ENCODE results near the gene SMCP.

Gene SMCP

DNA sequence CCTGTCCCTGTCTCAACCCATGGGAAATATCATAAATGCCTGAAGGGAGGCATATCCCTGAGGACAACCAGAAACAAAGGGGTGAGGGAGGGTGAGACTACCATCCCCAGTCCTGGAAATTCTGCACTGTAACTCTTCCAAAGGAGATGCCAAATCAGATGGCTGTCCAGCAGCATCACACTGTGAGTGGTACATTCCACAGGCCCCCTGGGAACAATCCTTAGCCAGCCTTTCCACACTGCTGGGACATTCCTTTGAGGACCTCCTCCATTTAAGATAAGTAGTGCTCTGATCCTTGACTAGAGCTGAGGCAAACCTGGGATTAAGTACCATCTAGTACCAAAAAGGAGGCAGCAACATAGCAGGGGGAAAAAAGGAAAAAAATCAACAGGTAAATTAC is 40.9 kb downstream of the SMCP start:
- no peak overlapping the region for H3K27ac ChIP-seq
- TF ChIP-seq CTCF (conservative IDR thresholded peaks at IDR 0.05), result no peak

GRCh38 chr1:152924191-152924590 is 46.1 kb downstream of the SMCP start:
- H3K27ac ChIP-seq, result no peak overlapping the region
- TF ChIP-seq CTCF (conservative IDR thresholded peaks at IDR 0.05), result no peak

DNA sequence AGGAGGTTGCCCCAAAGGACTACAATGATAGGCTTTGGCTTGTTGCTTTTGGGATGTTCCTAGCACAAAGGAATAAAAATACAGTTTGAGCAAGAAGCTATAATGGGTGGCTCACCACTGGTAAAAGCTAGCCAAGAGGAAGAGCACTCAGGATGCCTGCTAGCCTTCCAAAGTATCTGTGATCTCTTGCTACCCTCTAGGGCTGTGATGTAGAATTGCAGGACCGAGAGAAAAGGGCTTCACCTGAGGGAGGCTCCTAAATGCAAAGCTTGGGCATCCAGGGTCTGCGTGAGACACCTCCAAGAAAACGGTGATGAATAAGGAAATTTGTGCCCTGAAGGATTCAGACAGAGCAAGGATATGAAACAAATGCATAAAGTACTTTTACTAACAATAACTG is 48.0 kb downstream of the SMCP start:
- peak; percentile 78 for TF ChIP-seq CTCF (conservative IDR thresholded peaks at IDR 0.05)
- peak overlapping the region; percentile 35 for H3K27ac ChIP-seq

DNA sequence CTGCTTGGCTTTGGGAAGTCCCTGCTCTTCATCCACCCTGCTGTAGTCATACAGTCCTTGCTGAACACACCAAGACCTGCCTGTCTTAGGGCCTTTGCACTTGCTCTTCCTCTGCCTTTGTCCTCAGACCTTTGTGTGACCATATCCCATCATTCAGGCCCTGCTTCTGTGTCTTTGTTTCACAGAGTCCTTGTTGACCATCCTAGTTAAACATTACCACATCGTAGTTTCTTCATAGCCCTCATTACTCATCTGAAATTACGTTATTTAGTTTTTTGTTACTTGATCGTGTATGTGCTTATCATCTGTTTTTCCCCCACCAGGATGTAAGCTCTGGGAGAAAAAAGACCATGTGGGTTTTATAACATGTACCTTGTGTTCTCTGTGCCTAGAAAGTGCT is 50.5 kb downstream of the SMCP start:
- no peak overlapping the region for H3K27ac ChIP-seq
- TF ChIP-seq CTCF (conservative IDR thresholded peaks at IDR 0.05), result no peak

DNA sequence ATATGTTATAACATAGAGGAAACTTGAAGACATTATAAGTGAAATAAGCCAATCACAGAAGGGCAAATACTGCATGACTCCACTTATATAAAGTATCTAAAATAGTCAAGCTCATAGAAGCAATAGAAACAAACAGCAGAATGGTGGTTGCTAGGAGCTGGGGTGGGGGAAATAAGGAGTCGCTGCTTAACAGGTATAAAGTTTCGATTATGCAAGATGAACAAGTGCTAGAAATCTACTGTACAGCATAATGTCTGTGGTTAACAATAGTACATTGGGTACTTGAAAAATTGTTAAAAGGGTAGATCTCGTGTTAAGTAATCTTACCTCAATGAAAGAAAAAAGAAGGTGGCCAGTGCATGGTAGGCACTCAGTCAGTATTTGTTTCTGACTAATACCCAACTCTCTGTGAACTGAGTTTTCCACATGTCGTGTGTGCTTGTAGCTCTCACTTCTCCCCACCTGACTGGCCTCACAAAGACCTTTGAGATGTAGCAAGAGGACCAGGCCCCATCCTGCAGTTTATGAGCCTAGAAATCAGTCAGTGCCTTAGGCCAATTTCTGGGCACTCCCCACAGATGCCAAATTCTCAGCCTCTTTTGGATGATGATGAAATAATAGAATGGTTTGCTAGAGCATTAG is 54.2 kb downstream of the SMCP start:
- no peak for TF ChIP-seq CTCF (conservative IDR thresholded peaks at IDR 0.05)

DNA sequence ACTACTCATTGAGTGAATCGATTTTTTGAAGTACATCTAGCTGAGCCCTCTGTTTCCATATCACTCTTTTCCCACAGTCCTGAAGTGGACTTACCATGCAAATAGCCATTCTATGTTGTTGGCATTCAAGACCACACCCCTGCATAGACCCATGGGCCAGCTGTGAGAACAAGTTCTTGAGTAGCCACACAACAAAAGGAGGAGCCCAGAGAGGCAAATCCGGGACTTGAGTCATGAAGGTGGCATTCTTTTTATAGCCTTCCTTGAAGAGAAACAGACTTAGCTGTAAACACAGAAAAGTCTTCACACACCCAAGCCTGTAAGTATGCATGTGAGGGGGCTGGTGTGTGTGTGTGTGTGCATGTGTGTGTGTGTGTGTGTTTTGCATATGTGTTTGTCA is 55.1 kb downstream of the SMCP start:
- no peak overlapping the region for H3K27ac ChIP-seq
- TF ChIP-seq CTCF (conservative IDR thresholded peaks at IDR 0.05), result no peak

More for the DNA sequence above, 54.2 kb downstream of the SMCP start:
- H3K27ac ChIP-seq, result no peak overlapping the region
